K562 (cell line): ENCODE measurements around the gene DEPDC1. TPM values are rescaled to one million over a fixed set of nuclear protein-coding genes. Genes with fewer than 3 reads are reported as not detected.

Source experiments
- ATAC-seq: fragments of 200-7000 bp; cut with Tn5 transposase; 3 replicates; pipeline ENCODE4 v1.9.1; 2020; ENCODE audit warnings: moderate library complexity
- BruUV-seq: library from RNA; stranded (reverse); fragments of 400-500 nt; replicated peaks from 2 replicates; lab custom pipeline; 2021; lab: Mats Ljungman, UMichigan
- CTCF ChIA-PET: fragments of 300-600 bp; formaldehyde crosslinking; extraction: SDS; loops from one replicate; lab custom pipeline; 2021; ENCODE audit warnings: low intra/inter-chr PET ratio; lab: Yijun Ruan, JAX
- POLR2A ChIA-PET: fragments of 300-600, 350-650 bp; sonication (Branson Sonifier 250); formaldehyde crosslinking; extraction: SDS; loops from one replicate; lab custom pipeline; 2021; ENCODE audit warnings: antibody characterized with exemption, inconsistent platforms; lab: Yijun Ruan, JAX
- DNase-seq, 4 experiments: peaks; one replicate each; pipeline versions ENCODE4 v3.0.0 to v3.0.0-alpha.2; 2011 to 2018; ENCODE audit warnings: low spot score in 3 of 4, mixed read lengths in 3 of 4; ENCODE audit errors: extremely low read depth in 1 of 4
- FAIRE-seq: peaks from 2 replicates; lab custom pipeline; 2011; peaks lifted over from hg19 to GRCh38; lab: Jason Lieb, UNC
- H2AFZ ChIP-seq: 2 replicates; pipeline ENCODE4 v1.6.0; 2011; ENCODE audit warnings: low read depth, low read length, control low read depth, inconsistent platforms
- H3K27ac ChIP-seq: fragments of 200-600 bp; 3 replicates; pipeline ENCODE4 v1.8.0; 2011; ENCODE audit warnings: low read depth, mild to moderate bottlenecking, control low read depth, inconsistent platforms, low read length, moderate library complexity, mixed read lengths; ENCODE audit errors: extremely low read depth
- H3K27me3 ChIP-seq, 2 experiments: fragments of 300-600 bp in 1 of 2; 2 replicates in 1 of 2; 3 replicates in 1 of 2; pipeline versions ENCODE4 v1.6.0 to v1.8.0; 2011; ENCODE audit warnings: inconsistent platforms in 2 of 2, low read length in 2 of 2, mild to moderate bottlenecking in 1 of 2, mixed read lengths in 1 of 2, moderate library complexity in 1 of 2; ENCODE audit not compliant: control insufficient read depth in 2 of 2, insufficient read depth in 2 of 2
- H3K36me3 ChIP-seq: fragments of 300-600 bp; 3 replicates; pipeline ENCODE4 v1.8.0; 2011; ENCODE audit warnings: mild to moderate bottlenecking, low read length, inconsistent platforms; ENCODE audit not compliant: control insufficient read depth, insufficient read depth
- H3K4me1 ChIP-seq, 2 experiments: fragments of 200-600 bp in 1 of 2; replicated peaks in 1 of 2; 2 replicates in 1 of 2; 3 replicates in 1 of 2; pipeline versions ENCODE4 v1.5.1 to v1.8.0; 2011; ENCODE audit warnings: inconsistent platforms in 2 of 2, low read length in 2 of 2, mild to moderate bottlenecking in 1 of 2, mixed read lengths in 1 of 2, moderate library complexity in 1 of 2; ENCODE audit not compliant: control insufficient read depth in 2 of 2, insufficient read depth in 2 of 2
- H3K4me2 ChIP-seq: 2 replicates; pipeline ENCODE4 v1.6.1; 2011; ENCODE audit warnings: low read length, control low read depth, inconsistent platforms, mixed read lengths; ENCODE audit not compliant: insufficient read depth
- H3K4me3 ChIP-seq: fragments of 200-600 bp; sonication (generic), shearing (Covaris generic); 2 replicates; pipeline ENCODE4 v1.5.1; 2016; ENCODE audit warnings: control low read depth, inconsistent platforms
- H3K79me2 ChIP-seq: fragments of 200-600 bp; 3 replicates; pipeline ENCODE4 v1.8.0; 2011; ENCODE audit warnings: low read length, inconsistent platforms; ENCODE audit not compliant: control insufficient read depth, insufficient read depth
- H3K9ac ChIP-seq, 2 experiments: 2 replicates each; pipeline versions ENCODE4 v1.6.0 to v1.6.1; 2011; ENCODE audit warnings: low read depth in 2 of 2, low read length in 2 of 2, control low read depth in 1 of 2, inconsistent platforms in 1 of 2, mild to moderate bottlenecking in 1 of 2, mixed read lengths in 1 of 2; ENCODE audit not compliant: insufficient read depth in 1 of 2
- H3K9me1 ChIP-seq: one replicate; pipeline ENCODE4 v1.6.0; 2011; ENCODE audit warnings: inconsistent platforms, mild to moderate bottlenecking, low read length, moderate library complexity; ENCODE audit not compliant: control insufficient read depth, insufficient read depth
- H3K9me3 ChIP-seq: replicated peaks from 2 replicates; pipeline ENCODE4 v1.5.1; 2011; ENCODE audit warnings: low read depth, low read length, inconsistent platforms; ENCODE audit not compliant: control insufficient read depth, insufficient read depth
- H4K20me1 ChIP-seq: replicated peaks from 2 replicates; pipeline ENCODE4 v1.6.1; 2011; ENCODE audit warnings: low read length, inconsistent platforms, mixed read lengths; ENCODE audit not compliant: control insufficient read depth, insufficient read depth
- ATF4 ChIP-seq: fragments of 450-650 bp; formaldehyde crosslinking; IDR thresholded peaks from 2 replicates; pipeline ENCODE4 v1.4.0; 2022; ENCODE audit warnings: mild to moderate bottlenecking, moderate library complexity
- BCLAF1 ChIP-seq, 2 experiments: fragments of 450-650 bp in 1 of 2; IDR thresholded peaks; 2 replicates each; pipeline ENCODE4 v1.6.1; 2011 to 2017; ENCODE audit warnings: low read depth in 2 of 2, antibody characterized with exemption in 1 of 2, borderline replicate concordance in 1 of 2, low read length in 1 of 2, mild to moderate bottlenecking in 1 of 2, mixed read lengths in 1 of 2; ENCODE audit not compliant: control insufficient read depth in 1 of 2
- ESRRA ChIP-seq: fragments of 450-650 bp; IDR thresholded peaks from 2 replicates; pipeline ENCODE4 v1.6.1; 2014; ENCODE audit warnings: low read depth, mild to moderate bottlenecking, moderate library complexity, borderline replicate concordance
- NFATC3 ChIP-seq: fragments of 450-650 bp; IDR thresholded peaks from 2 replicates; pipeline ENCODE4 v1.6.1; 2017; ENCODE audit warnings: mild to moderate bottlenecking
- WGBS: fragments of 100-300 bp; shearing (Covaris generic); methylation state at CpG from one replicate; pipeline ENCODE4 v1.1.6; 2016; ENCODE audit warnings: low coverage, mixed read lengths; ENCODE audit not compliant: insufficient coverage; ENCODE audit errors: missing lambda C conversion rate; 5-methylcytosine and 5-hydroxymethylcytosine counted together
- in situ Hi-C: fragments of 300-500 bp; cut with MboI; formaldehyde crosslinking; loops from 4 replicates; pipeline ENCODE4 v1.15.0; 2018; ENCODE audit warnings: inconsistent platforms, mixed read lengths
- intact Hi-C: fragments of 100-400 bp; cut with micrococcal nuclease; formaldehyde crosslinking; loops from 2 replicates; pipeline ENCODE4 v1.14.2; 2022
- polyA plus RNA-seq, 8 experiments: library from polyadenylated mRNA; depleted of rRNA in 4 of 8; stranded (reverse) in 5 of 8; unstranded in 3 of 8; fragments of >200 nt; fragmentation: Nextera tagmentation in 2 of 8; fragmentation: Illumina TruSeq in 1 of 8; extraction: Ambion mirVana in 2 of 8; extraction: Trizol in 1 of 8; gene quantifications; 2 replicates each; pipeline versions ENCODE4 v1.2.1 to v1.2.3, GENCODE V29; 2011 to 2014; ENCODE audit warnings: inconsistent platforms in 1 of 8, missing spikeins in 1 of 8
- total RNA-seq, 7 experiments: library from RNA; depleted of rRNA in 6 of 7; stranded (reverse); fragments of >200 nt in 6 of 7; fragmentation: Illumina TruSeq in 2 of 7; extraction: Trizol in 2 of 7; gene quantifications; 2 replicates each; pipeline versions ENCODE4 v1.2.1 to v1.2.3, GENCODE V29; 2011 to 2021; ENCODE audit warnings: low replicate concordance in 1 of 7

DEPDC1 gene
- total and polyA plus RNA-seq, 9 of the 15 experiments (the other 6 are each of a cell fraction or from before 2014, with no cell fraction given) = 9.9 to 28.3 (median 17.8) TPM

DNA sequence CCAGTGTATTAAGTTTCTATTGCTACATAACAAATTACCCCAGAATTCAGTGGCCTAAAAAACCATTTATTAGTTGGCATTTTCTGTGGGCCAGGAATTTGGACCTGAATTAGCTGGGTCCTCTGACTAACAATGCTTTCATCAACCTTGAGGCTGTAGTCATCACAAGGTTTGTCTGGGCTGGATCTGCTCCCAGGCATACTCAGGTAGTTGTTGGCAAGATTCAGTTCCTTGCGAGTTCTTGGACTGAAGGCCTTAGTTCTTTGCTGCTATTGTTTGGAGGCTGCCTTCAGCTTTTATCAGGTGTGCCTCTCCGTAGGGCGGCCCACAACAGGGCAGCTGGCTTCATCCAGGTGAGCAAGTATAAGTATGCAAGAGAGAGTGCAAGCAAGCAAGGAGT, 31.4 kb upstream of the DEPDC1 start (continued):
- TF ChIP-seq BCLAF1 (IDR thresholded peaks at IDR 0.05; ENCODE audit: borderline replicate concordance in 1 of 2, control insufficient read depth in 1 of 2, low read depth in 2 of 2, low read length in 1 of 2) = no peak
- no peak for TF ChIP-seq ATF4 (CRISPR knock-in tag)

DNA sequence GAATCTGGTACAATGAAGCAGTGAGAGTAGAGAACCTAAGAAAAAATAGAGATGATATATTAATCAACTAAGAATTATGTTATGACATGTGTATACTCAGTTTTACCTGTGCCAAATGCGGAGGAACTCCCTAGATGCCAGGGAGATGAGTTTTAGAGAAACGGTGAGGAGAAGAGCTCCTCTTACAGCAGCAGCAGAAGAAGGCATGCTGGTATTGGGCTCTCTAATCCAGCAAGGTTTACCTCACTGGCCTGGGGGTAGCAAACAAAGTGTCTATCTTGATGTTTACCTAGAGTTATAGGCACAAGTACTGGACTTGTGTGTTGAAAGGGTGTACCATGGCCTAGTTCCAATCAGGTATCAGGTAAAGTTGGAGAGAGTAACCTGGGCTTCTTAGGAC, 28.9 kb upstream of the DEPDC1 start:
- intact Hi-C loops (no loop called here), in situ Hi-C loops (no loop called here)
- Histone ChIP-seq H3K4me1 (no peaks in the 10 kb centered on the region), H3K79me2 (no peaks in the 10 kb centered on the region), H3K9me3 (no peaks in the 10 kb centered on the region), H4K20me1 (no peaks in the 10 kb centered on the region), H3K27ac (no peak overlapping the region), H3K9ac (no peak overlapping the region), H3K36me3 (no peaks in the 10 kb centered on the region), H3K27me3 (no peaks in the 10 kb centered on the region), H3K4me2 (no peak overlapping the region), H3K9me1 (no peaks in the 10 kb centered on the region), H3K4me3 (no peak overlapping the region), H2AFZ (no peak overlapping the region)
- ChIA-PET POLR2A (interaction anchor here (1.0 kb wide), 1 partner anchor 29 kb away, joined by 3 read pairs; the partner anchor contains the start of gene DEPDC1), CTCF (no interaction called here)
- no peak for FAIRE-seq
- no peak for DNase-seq
- no peak for TF ChIP-seq NFATC3
- no peak for TF ChIP-seq ESRRA
- whole genome bisulfite sequencing = 4% methylated on average over 2 of the region's 2 CpGs
- no TSS peak for BruUV-seq
- no peak for ATAC-seq
